Right renal pelvis (tissue), 4 donors: ENCODE results near the gene RPL19. TPM values are rescaled to one million over a fixed set of nuclear protein-coding genes. Genes with fewer than 3 reads are reported as not detected.
A peak's percentile ranks its signal among the peaks of the same experiment; 100 is the strongest.

ENCODE experiments used
- DNase-seq, 4 donors: peaks; one replicate each; pipeline ENCODE4 v3.0.0-alpha.2; 2013; ENCODE audit warnings: low read depth in 4 of 4, low spot score in 3 of 4, missing footprints in 1 of 4
- polyA plus RNA-seq, 4 donors: library from polyadenylated mRNA; unstranded; fragments of 120-200 nt; gene quantifications; one replicate each; pipeline ENCODE4 v1.2.1, GENCODE V29; 2013; ENCODE audit not compliant: insufficient read length in 4 of 4

Gene RPL19
- polyA plus RNA-seq, 4 donors, result 1,889 to 2,269 (median 1,968) TPM

GRCh38 chr17:39222866-39223834, 23.1 kb downstream of the RPL19 start:
- no peak for DNase-seq

- DNase-seq, result no peak
Measured at GRCh38 chr17:39223907-39224777, 24.1 kb downstream of the RPL19 start.

GRCh38 chr17:39224778-39225307, 24.8 kb downstream of the RPL19 start:
- no peak for DNase-seq

- no peak for DNase-seq
Measured at GRCh38 chr17:39225308-39225958, 25.4 kb downstream of the RPL19 start, which contains the start of gene STAC2. TSS of gene STAC2 (minus strand) at chr17:39225945. CDS start at chr17:39225502, 443 bp downstream.

- peak in 3 of 4 donors; percentile 73 to 81 (median 81) for DNase-seq
Measured at GRCh38 chr17:39225959-39226683, 26.0 kb downstream of the RPL19 start.

GRCh38 chr17:39227364-39227919, 27.4 kb downstream of the RPL19 start:
- DNase-seq, result no peak

GRCh38 chr17:39229274-39229913, 29.3 kb downstream of the RPL19 start:
- no peak for DNase-seq

GRCh38 chr17:39230361-39230760, 30.3 kb downstream of the RPL19 start:
- DNase-seq, result no peak

GRCh38 chr17:39231091-39231561, 31.0 kb downstream of the RPL19 start:
- no peak for DNase-seq

GRCh38 chr17:39231591-39232551, 31.8 kb downstream of the RPL19 start:
- no peak for DNase-seq

GRCh38 chr17:39235555-39236449, 35.7 kb downstream of the RPL19 start:
- DNase-seq, result no peak

GRCh38 chr17:39236450-39236927, 36.4 kb downstream of the RPL19 start:
- no peak for DNase-seq

GRCh38 chr17:39236981-39237441, 36.9 kb downstream of the RPL19 start:
- DNase-seq, result no peak

- no peak for DNase-seq
Measured at GRCh38 chr17:39237586-39237985, 37.5 kb downstream of the RPL19 start.

- DNase-seq, result no peak
Measured at GRCh38 chr17:39238311-39238972, 38.4 kb downstream of the RPL19 start.
